Epithelial cell of esophagus (primary cell): ENCODE data around the gene ZNF845.
"Not testable (repeated sequence)": the region's sequence is repeated elsewhere in the genome, so short reads cannot be mapped to it uniquely, and the experiment has no call there.

ENCODE experiments used
- DNase-seq: peaks from one replicate; pipeline ENCODE4 v3.0.0; 2010; ENCODE audit warnings: low read depth
- H3K4me3 ChIP-seq: 2 replicates; pipeline ENCODE4 v1.5.1; 2011; ENCODE audit warnings: mild to moderate bottlenecking, low read length, control low read depth
- TF ChIP-seq, protein P1 (sequence below): IDR thresholded peaks from 2 replicates; pipeline ENCODE4 v1.5.1; 2011; ENCODE audit warnings: low read depth, mild to moderate bottlenecking, low read length, control low read depth, inconsistent platforms; ENCODE audit not compliant: insufficient read depth; ENCODE audit errors: missing control alignments

The ZNF845 gene

DNA sequence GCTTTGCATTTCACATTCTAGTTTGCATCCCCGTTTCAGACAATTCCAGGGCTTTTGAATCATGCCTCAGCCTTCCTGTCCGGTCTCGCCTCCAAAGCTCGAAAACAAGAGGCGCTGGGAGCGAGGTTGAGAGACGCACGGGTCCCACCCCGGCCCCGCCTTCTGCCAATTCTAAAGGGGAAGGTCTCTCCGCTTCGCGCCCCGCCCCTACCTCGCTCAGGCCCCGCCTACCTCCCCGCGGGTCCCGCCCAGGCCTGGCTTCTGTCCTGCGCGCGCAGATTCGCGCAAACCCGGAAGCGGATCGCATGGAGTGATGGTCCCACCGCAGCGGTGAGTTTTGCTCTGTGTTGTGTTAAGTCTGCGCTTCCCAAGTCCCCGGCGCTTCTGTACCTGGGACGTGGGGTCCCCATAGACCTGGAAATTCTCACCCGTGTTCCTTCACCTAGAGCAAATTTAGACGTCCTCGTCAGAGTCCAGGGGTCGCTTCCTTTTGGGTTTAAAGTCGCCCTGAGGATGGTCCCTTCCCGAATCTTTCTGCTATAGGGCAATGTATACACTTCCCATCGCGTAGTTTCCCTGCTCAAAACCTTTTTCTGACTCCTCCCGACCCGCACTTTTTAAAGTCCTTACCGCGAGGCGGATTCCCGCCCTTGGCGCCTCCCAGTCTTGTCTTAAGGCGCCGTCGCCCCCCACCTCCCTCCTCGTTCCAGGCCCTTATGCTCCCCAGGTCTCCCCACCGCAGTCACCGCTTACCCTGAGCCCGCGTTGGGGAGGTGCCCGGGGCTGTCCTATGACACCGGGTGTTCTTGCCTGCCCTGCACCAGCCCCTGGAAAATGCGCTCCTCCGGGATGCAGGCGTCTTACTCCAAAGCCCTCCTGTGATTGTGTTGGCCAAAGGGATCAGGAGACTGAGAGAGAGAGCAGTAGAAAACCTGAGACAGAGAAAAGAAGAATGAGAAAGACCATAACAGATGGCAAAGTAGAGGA lies at the start of gene ZNF845:
Gene ZNF845, plus strand, starts transcription at position 287 of the 987 bp plus-strand sequence. CDS start 7,559 bp downstream, outside the sequence.
- peak within 1 kb of the TSS; percentile 100 for H3K4me3 ChIP-seq
- TF ChIP-seq, protein P1, sequence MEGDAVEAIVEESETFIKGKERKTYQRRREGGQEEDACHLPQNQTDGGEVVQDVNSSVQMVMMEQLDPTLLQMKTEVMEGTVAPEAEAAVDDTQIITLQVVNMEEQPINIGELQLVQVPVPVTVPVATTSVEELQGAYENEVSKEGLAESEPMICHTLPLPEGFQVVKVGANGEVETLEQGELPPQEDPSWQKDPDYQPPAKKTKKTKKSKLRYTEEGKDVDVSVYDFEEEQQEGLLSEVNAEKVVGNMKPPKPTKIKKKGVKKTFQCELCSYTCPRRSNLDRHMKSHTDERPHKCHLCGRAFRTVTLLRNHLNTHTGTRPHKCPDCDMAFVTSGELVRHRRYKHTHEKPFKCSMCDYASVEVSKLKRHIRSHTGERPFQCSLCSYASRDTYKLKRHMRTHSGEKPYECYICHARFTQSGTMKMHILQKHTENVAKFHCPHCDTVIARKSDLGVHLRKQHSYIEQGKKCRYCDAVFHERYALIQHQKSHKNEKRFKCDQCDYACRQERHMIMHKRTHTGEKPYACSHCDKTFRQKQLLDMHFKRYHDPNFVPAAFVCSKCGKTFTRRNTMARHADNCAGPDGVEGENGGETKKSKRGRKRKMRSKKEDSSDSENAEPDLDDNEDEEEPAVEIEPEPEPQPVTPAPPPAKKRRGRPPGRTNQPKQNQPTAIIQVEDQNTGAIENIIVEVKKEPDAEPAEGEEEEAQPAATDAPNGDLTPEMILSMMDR = no peak
- DNase-seq = peak; percentile 96

DNA sequence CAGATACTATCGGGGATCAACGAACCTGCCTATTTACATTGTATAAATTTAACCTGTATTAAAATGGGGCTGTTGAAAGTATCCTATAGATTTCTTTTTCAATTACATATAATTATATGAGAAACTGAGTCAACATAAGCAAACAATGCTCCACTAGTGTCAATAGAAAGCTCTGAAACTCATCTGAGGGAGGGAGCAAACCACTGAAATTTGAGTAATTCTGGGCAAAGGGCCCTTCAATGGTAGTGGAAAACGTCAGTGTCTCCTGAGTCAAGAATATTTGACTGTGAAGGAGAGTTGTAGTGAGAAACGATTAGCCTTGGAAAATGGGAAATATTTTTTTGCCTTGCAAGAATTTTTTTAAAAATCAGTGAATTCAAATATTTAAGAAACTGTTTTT lies 48.5 kb upstream of the ZNF845 start:
- no peak for DNase-seq
- TF ChIP-seq, protein P1 = no peak
- H3K4me3 ChIP-seq = no peak overlapping the region

DNA sequence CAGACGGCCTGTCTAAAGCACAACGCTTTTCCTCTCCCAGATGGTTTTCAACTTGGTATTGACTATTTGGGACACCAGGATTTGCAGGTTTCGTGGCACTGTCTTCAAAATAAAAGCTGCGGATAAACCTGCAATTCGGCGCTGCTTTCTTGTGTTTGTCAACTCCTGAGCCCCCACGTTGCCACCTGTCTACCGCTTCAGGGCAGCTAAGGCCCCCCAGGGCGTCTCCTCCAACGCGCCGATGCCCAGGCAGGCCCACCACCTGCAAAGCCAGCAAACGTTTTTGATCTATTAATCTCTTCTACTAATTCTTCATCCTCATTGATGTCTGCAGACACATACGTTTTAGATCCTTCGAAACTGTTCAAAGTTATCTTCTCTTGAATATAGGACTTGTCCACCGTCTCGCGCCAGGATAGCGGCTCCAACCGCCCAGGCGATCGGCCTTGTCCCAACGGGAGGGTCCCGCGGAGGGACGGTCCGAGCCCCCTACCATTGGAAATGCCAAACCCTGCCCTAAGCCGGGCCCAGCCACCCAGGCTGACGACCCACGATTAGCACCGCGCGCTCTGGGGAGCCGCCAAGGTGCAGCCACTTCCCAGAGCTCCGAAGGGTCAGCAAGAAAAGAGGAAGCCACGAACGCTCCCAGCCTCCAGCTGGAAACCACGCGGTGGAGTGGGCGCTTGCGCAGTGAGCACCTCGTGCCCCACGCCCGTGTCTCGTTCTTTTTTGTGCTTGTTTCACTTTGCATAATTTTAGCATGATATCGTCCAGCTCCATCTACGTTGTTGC lies 42.6 kb upstream of the ZNF845 start:
- no peak for DNase-seq
- TF ChIP-seq, protein P1 = no peak
- no peak overlapping the region for H3K4me3 ChIP-seq

DNA sequence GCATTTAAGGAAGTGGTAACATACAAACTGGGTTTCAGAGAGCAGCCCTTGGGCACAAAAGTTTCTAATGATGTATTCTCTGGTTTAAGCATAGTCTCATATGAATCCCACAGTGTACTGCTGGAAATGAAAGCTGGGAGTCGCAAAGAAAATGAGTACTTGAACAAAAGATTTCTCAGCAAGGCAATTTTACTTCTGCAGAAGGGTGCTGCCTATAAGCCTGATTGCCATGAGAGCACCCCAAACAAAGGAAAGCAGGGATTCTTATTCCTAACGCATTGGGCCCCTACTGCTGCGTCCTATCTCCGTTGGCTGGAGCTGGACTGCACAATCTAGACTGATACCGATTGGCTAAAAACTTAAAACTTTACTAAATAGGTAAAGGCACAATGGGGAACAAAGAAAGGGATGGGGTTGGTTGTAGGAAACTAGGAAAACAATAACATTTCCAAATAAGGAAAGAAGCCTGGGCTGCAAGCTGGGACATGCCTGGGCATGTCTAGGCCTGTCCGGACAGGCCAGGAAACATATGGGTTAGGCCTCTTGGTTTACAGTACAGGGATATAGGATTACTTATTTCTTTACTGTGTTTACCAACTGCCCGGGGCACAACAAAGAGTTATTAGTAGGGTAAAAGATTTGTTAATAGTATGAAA lies 38.6 kb upstream of the ZNF845 start:
- no peak for DNase-seq
- TF ChIP-seq, protein P1 = no peak

DNA sequence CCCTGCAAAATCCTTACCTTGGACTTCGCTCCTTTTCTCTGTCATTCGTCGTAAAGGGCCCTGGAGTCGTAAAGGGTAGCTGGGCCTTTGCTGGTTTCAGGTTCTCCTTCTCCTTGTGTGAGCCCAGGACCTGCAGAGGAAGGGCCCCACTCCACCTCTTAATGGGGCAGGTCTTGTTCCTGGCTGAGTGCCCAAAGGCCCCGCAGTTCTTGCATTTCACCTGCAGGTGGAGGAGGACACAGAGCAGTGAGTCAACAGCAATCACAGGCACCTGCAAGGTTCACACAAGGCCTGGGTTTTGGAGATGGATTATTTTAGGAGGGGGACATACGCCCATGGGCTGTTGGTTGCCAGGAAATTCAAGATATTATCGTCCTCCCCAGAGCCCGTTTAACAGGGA lies 32.2 kb upstream of the ZNF845 start:
- DNase-seq, H3K4me3 ChIP-seq: not testable (repeated sequence)

More for the DNA sequence above, 38.6 kb upstream of the ZNF845 start:
- no peak overlapping the region for H3K4me3 ChIP-seq

DNA sequence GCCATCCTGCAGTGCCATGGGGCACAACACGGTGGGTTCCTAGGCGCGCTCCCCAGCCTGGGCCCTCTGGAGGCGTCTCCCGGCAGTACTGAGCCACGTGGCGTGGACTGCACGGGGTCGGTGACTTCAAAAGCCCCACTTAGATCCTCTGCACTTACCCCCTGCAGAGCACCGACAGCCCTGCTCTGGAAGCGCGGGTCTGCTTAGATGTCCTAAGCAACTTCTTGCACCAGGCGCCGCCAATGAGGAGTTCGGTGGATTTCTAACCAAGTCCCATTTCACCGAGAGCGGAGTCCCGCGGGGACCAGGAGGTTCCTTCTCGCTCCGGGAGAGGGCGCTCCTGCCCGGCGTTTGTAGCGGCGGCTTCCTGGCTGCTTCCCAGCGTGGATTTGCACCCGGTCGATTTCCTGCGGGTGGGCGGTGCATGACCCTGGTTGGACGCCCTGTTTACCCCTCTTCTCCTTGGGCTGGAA lies 25.2 kb upstream of the ZNF845 start:
- TF ChIP-seq, protein P1 = no peak
- no peak overlapping the region for H3K4me3 ChIP-seq
- peak; percentile 5 for DNase-seq
